Stimulated activated CD8-positive, alpha-beta memory T cell treated with anti-CD3 and anti-CD28 coated beads, Interleukin-7, amount 100 ng/mL, for 48 hours (primary cell): ENCODE data around the gene ADAMTS13.
A peak's percentile ranks its signal among the peaks of the same experiment; 100 is the strongest.
"Not testable (repeated sequence)": the region's sequence is repeated elsewhere in the genome, so short reads cannot be mapped to it uniquely, and the experiment has no call there.

Experiments
- DNase-seq, 2 donors: peaks; one replicate each; pipeline ENCODE4 v3.0.0-alpha.2; 2020; ENCODE audit warnings: low read depth in 1 of 2; ENCODE audit errors: extremely low read depth in 1 of 2

Gene ADAMTS13

GRCh38 chr9:133391449-133391848 lies 30.7 kb upstream of the ADAMTS13 start:
- not testable (repeated sequence) for DNase-seq

- DNase-seq = not testable (repeated sequence)
These were observed 29.9 kb upstream of the ADAMTS13 start for GRCh38 chr9:133392308-133392707.

- no peak for DNase-seq
These were observed 28.8 kb upstream of the ADAMTS13 start for GRCh38 chr9:133393399-133393798.

- DNase-seq = no peak
These were observed 27.4 kb upstream of the ADAMTS13 start for GRCh38 chr9:133394687-133395271.

GRCh38 chr9:133396952-133397351 lies 25.2 kb upstream of the ADAMTS13 start:
- DNase-seq = no peak

- no peak for DNase-seq
These were observed 24.8 kb upstream of the ADAMTS13 start for GRCh38 chr9:133397370-133397769.

- DNase-seq = no peak
These were observed 24.3 kb upstream of the ADAMTS13 start for GRCh38 chr9:133397895-133398294.

- DNase-seq = no peak
These were observed 21.9 kb upstream of the ADAMTS13 start for GRCh38 chr9:133400292-133400691.

- DNase-seq = no peak
These were observed 20.6 kb upstream of the ADAMTS13 start for GRCh38 chr9:133401588-133401987.

- DNase-seq = no peak
These were observed 19.5 kb upstream of the ADAMTS13 start for GRCh38 chr9:133402689-133403088.

- peak in 1 of 2 donors; percentile 37 for DNase-seq
These were observed 18.3 kb upstream of the ADAMTS13 start for GRCh38 chr9:133403766-133404453.

GRCh38 chr9:133404454-133405002 lies 17.6 kb upstream of the ADAMTS13 start:
- no peak for DNase-seq

GRCh38 chr9:133405508-133406438 lies 16.4 kb upstream of the ADAMTS13 start:
- DNase-seq = no peak

GRCh38 chr9:133406480-133407307 lies 15.5 kb upstream of the ADAMTS13 start:
- peak; percentile 67 to 81 for DNase-seq

- DNase-seq = no peak
These were observed 14.1 kb upstream of the ADAMTS13 start for GRCh38 chr9:133408042-133408441.

- DNase-seq = no peak
These were observed 7.0 kb upstream of the ADAMTS13 start for GRCh38 chr9:133415170-133415569.

- peak; percentile 77 to 86 for DNase-seq
These were observed 4.4 kb upstream of the ADAMTS13 start, which contains the start of gene REXO4 for GRCh38 chr9:133417541-133418461. TSS of gene REXO4 (minus strand) at chr9:133418010. CDS start at chr9:133417844, 166 bp downstream.

- no peak for DNase-seq
These were observed 3.2 kb upstream of the ADAMTS13 start for GRCh38 chr9:133419005-133419404.

GRCh38 chr9:133420392-133420827 lies 1.8 kb upstream of the ADAMTS13 start:
- no peak for DNase-seq
